ENCODE results near the gene NOSTRIN.

- TF ChIP-seq POLR2A (IDR thresholded peaks at IDR 0.05) (no peak), CTCF (IDR thresholded peaks at IDR 0.05) (no peak)
These were observed 49.4 kb downstream of the NOSTRIN start for GRCh38 chr2:168851674-168852320.
